HS-5 (cell line): ENCODE measurements around the gene COL1A1.

Source experiments
- DNase-seq: peaks from one replicate; pipeline ENCODE4 v3.0.0-alpha.2; 2012; ENCODE audit warnings: low read depth

Gene COL1A1

GRCh38 chr17:50153650-50154575 lies 47.5 kb downstream of the COL1A1 start:
- DNase-seq = no peak

GRCh38 chr17:50152736-50153135 lies 48.7 kb downstream of the COL1A1 start:
- DNase-seq = no peak

DNA sequence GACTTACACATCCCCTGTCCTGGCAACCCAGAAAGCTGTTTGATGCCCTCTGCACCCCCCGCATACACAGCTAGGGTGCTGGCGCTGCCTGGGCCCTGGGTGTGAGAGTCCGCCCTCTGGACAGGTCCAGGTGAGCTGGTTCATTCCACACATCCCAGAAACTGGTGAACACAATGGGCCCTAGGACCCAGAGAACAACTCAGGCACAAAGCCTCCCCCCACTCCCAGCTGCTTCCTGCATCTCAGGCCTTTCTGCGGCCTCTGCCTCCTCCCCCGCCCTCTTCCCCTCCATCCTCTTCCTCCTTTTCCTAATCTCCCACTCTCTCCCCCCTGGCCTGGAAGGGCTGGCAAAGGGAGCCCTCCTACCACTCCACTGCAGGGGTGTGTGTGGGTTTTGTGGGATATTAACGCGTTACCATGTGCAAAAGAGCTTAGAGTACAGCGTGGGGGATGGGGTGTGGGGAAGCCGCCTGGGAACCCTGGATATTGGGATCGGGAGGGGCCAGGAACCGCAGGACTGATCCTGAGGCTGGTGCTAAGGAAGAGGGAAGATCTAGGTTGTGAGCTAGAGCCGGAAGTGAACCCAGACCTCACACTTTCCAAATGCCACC lies 49.4 kb downstream of the COL1A1 start:
- DNase-seq = peak; percentile 78

DNA sequence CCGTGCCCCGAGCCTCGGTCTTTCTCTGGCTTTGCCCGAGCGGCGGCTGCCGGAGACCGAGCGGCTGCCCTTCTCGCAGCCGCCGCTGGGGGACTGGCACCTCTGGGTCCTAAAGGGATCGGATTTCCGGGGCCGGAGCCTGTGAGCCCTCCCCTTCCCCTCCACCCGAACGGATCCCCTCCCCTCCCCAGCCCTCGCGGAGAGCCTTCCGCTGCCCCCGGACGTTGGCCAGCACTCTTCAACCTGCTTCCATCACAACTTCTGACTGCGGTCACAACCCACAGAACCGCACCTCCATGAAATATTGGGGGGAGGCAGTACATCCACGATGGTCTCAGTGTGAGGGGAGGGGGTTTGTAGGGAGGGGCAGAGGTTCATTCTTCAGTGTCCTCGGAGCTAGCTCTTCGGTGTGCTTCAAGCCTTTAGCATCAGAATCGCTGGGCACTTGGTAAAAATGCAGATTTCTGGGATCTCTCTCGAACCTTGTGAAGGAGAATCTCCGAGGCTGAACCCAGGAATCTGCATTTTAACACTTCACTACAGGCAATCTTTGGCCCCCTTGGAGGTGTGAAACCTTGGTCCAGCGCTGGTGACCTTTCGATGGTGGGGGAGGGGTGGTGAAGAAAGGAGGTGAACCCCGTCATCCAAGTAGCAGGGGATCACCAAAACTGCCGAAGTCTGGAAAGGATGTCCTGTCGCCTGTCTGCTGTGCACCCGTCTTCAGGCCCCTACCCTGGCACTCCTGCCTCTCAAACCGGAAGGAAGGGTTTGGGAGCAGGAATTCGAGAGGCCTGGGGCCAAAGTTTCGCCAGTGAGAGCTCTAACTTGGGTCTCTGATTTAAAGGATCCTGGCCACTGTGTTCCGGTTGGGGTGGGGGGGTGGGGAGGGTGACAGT lies 50.1 kb downstream of the COL1A1 start:
- peak; percentile 71 for DNase-seq

DNA sequence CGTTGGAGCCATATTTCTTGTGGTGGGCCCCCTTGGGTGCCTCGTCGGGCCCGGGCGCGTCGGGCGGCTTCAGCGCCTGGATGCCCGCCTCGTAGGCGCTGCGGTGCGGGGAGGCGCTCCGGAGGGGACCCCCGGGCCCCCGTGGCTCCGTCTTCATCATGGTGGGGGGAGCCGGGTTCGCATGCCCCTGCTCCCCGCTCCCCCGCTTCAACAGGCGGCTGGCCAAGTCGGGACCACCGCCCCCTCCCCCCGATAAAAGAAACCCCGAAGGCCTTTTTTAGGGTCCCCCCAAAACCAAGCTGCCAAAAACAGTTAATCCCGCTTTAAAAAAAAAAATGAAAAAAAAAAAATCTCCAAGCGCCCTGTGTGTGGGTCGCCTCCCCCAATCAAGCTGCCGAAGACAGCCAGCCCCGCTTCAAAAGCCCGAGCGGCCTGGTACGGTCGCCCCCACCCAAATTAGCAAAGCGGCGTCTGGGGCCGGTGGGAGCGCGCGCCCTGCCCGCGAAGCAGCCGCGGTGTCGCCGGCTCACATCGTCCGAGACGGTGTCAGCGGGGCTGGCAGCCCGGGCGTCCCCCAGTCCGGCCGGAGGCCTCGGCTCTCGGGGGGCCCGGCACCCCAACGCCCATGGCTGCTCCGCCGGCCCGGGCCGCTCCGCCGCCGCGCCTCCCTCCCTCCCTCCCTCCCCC lies 50.9 kb downstream of the COL1A1 start, which contains the start of gene PPP1R9B:
PPP1R9B (minus strand) TSS at position 324 of the 687 bp plus-strand sequence; CDS start at position 160, 164 bp downstream.
- DNase-seq = no peak

- DNase-seq = no peak
These were observed 51.7 kb downstream of the COL1A1 start for GRCh38 chr17:50149417-50150353.

DNA sequence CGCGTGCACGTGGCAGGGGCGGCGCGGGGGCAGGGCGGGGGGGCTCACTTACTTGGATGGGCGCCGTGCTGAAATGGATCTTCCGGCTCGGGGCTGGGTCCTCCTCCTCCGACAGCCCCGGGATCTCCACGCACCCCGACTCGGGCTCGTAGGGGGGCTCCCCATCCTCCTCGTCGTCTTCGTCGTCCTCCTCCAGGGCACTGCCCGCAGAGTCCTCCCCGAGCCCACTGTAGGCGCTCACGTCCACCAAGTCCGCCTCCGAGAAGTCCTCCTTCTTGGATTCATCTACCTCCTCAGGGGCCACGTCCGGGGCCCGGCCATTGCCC lies 52.4 kb downstream of the COL1A1 start:
- no peak for DNase-seq

- no peak for DNase-seq
These were observed 53.0 kb downstream of the COL1A1 start for GRCh38 chr17:50148226-50149090.

DNA sequence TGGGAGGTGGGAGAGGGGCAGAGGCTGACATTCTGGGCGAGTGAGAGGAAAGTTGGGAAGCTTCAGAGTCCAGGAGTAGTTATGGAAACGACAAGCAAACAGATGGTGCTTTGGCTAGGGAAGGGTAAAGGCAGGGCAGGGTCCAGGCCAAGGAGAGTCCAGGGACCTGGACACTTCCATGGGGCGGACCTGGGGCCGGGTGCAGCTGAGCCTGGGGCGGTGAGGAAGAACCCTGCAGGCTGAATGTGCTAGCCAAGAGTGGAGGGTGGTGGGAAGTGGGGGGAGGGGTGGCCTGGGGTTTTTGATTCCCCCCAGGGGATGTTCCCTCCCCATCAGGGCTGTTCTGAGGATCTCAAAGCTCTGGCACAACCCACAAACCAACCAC lies 53.6 kb downstream of the COL1A1 start:
- no peak for DNase-seq

GRCh38 chr17:50146927-50147665 lies 54.3 kb downstream of the COL1A1 start:
- no peak for DNase-seq

GRCh38 chr17:50146230-50146926 lies 55.1 kb downstream of the COL1A1 start:
- DNase-seq = no peak

GRCh38 chr17:50145532-50146229 lies 55.8 kb downstream of the COL1A1 start:
- DNase-seq = no peak

DNA sequence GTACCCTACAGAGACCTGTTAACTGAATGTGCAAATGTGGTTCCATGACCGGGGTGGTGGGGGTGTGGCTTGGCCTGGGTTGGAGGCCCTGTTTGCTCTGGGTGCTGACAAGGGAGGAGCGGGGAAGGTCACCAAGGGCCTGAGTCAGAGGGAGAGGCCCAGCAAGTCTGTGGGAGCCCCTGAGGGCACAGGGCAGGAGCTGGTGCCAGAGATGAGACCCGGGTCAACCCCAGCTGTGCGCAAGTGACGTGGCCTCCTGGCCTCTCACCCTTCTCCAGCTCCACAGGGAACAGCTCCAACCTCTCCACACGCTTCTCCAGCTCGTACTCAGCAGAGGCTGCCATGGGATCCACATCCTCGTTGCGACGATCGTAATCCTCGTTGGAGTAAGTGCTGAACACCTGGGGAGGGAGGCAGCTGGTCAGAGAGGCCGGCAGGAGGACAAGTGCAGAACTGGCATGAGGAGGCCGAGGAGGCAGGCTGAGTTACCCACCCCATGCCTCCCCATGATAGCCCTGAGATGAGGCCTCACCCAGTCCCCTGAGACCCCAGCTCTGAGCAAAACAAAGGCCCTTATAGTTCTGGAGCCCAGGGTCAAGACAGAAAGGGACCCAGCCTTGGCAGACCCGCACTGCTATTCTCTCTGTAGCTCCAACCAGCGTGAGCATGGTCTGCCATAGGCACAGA lies 56.4 kb downstream of the COL1A1 start:
- DNase-seq = no peak

DNA sequence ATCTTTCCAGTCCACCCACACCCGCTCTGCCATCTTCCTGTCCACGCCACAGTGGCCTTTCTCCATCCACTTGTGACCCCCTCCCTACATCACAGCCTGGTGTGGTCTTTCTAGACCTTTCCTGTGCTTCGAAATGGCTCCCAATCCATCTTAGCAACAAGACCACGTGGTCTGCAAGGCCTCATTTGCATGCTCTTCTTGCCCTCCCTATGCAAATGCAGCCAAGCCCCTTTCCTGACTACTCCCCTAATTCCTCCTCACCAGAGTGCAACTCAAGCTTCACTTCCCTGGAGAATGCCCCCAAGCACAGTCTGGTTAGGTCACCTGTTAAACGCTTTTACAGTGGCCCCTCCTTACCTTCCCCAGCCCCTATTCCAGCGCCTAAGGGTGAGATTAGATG lies 57.1 kb downstream of the COL1A1 start:
- DNase-seq = no peak

DNA sequence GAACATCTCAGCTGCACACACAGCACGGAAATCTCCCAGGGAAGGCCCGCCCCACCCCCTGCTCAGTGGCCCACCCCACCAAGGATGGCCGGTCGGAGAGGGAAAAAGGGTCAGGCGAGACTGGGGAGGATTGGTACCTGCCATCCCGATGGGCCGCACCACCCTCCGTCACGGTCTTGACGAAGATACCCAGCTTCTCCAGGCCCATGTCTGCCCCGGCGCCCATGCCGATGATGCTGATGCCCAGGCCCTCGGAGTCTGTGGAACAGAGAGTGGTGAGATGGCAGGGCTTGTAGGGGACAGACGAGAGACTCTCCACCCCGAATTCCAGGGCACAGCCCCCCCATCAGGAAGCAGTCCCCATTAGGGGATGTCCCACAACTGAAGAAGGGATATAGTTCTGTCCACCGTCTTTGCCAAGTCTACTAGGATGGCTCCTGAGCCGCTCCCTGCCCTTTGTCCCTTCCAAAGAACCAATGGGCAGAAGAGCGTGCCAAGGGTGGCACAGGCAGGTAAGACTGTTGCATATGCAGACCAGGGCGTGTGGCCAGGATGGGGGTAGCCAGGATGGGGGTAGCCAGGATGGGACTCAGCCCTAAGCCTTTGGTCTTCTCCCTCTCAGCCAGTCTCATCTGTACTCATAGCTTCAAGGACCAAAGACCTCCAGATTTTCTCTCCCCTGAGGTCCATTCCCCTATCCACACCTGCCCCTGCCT lies 57.8 kb downstream of the COL1A1 start:
- DNase-seq = no peak

- no peak for DNase-seq
These were observed 59.7 kb downstream of the COL1A1 start for GRCh38 chr17:50141745-50142110.
